Measurements from ENCODE around the gene TAGLN2. TPM values are rescaled to one million over a fixed set of nuclear protein-coding genes. Genes with fewer than 3 reads are reported as not detected.

TAGLN2 gene
- total RNA-seq, 1 donor from 2014 or later: 265 TPM

DNA sequence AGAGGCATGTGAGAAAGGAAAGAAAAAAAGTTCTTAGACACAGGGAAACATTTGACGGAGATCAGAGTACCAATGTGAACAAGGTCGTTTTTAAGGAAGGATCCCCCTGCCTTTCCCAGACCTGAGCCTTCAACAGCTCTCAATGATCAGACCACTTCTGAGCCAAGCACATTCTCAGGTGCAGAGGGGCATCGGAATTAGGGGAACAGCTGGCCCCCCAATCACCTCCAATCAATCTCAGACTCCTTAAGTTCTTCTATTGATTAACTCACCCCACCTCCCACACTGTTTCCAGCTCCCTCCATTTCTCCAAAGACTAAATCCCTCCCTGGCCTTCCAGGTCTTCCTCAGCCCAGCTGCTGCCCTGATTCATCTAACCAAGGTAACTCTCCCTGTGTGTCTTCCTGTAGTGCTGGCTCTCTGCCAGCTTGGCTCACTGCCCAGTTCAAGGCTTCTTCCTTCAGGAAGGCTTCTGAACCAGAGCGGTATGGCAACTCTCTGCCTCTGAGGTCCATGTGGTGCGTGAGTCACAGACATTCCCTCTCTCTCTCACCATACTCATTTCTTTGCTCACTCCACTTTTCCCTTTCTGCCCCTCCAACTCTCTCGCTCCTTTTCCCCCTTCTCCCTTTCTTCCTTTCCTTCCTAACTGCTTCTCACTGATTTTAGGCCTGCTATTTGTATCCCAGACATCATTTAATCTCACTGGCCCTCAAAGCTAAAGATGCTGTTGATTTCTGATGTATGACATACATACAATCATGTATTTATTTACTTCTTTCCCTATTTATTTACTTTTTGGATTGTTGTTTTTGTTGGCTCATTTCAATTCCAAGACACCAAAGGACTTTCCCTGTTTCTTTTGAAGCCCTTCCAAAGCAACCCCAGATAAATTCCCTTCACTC is 43.4 kb downstream of the TAGLN2 start:
- FAIRE-seq (peak; percentile 96), DNase-seq (ENCODE audit: low read depth) (peak; percentile 100)
- no peak overlapping the region for H3K4me3 ChIP-seq (ENCODE audit: low read depth, low read length)
- no peaks in the 10 kb centered on the region for H3K36me3 ChIP-seq (ENCODE audit: control insufficient read depth, insufficient read depth, low read length)
- no peak for TF ChIP-seq CTCF (IDR thresholded peaks at IDR 0.05; ENCODE audit: insufficient read depth, low read length, severe bottlenecking)
- H3K27me3 ChIP-seq (ENCODE audit: control insufficient read depth, insufficient read depth, low read length): no peaks in the 10 kb centered on the region

- TF ChIP-seq CTCF (IDR thresholded peaks at IDR 0.05; ENCODE audit: insufficient read depth, low read length, severe bottlenecking): no peak
- Histone ChIP-seq H3K27me3 (ENCODE audit: control insufficient read depth, insufficient read depth, low read length) (no peaks in the 10 kb centered on the region), H3K4me3 (ENCODE audit: low read depth, low read length) (no peak overlapping the region), H3K36me3 (ENCODE audit: control insufficient read depth, insufficient read depth, low read length) (no peaks in the 10 kb centered on the region)
- peak; percentile 60 for FAIRE-seq
- DNase-seq (ENCODE audit: low read depth): no peak
Observed at GRCh38 chr1:159880430-159880829, 44.9 kb downstream of the TAGLN2 start.

GRCh38 chr1:159879977-159880376 is 45.3 kb downstream of the TAGLN2 start:
- peak; percentile 89 for DNase-seq (ENCODE audit: low read depth)
- Histone ChIP-seq H3K27me3 (ENCODE audit: control insufficient read depth, insufficient read depth, low read length) (no peaks in the 10 kb centered on the region), H3K4me3 (ENCODE audit: low read depth, low read length) (no peak overlapping the region), H3K36me3 (ENCODE audit: control insufficient read depth, insufficient read depth, low read length) (no peaks in the 10 kb centered on the region)
- FAIRE-seq: no peak
- TF ChIP-seq CTCF (IDR thresholded peaks at IDR 0.05; ENCODE audit: insufficient read depth, low read length, severe bottlenecking): no peak

DNA sequence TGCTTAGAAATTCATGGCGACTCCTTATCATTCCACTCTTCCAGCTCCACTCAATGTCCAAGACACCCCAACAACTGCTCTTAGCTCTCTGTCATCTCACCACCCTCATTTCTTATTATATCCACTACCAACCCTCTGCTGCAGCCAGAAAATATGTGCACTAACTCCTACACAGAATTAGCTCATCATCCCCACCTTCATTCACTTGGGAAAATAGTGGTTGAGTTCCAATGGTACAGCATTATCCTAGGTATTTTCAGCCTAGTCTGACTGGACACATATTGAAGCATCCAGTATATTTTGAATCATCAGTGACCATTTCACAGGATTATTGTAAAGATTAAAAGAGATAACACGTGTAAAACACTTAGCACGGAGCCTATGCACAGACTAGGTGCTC is 46.2 kb downstream of the TAGLN2 start:
- FAIRE-seq (no peak), DNase-seq (ENCODE audit: low read depth) (no peak)
- Histone ChIP-seq H3K4me3 (ENCODE audit: low read depth, low read length) (no peak overlapping the region), H3K27me3 (ENCODE audit: control insufficient read depth, insufficient read depth, low read length) (no peaks in the 10 kb centered on the region), H3K36me3 (ENCODE audit: control insufficient read depth, insufficient read depth, low read length) (no peaks in the 10 kb centered on the region)
- no peak for TF ChIP-seq CTCF (IDR thresholded peaks at IDR 0.05; ENCODE audit: insufficient read depth, low read length, severe bottlenecking)

DNA sequence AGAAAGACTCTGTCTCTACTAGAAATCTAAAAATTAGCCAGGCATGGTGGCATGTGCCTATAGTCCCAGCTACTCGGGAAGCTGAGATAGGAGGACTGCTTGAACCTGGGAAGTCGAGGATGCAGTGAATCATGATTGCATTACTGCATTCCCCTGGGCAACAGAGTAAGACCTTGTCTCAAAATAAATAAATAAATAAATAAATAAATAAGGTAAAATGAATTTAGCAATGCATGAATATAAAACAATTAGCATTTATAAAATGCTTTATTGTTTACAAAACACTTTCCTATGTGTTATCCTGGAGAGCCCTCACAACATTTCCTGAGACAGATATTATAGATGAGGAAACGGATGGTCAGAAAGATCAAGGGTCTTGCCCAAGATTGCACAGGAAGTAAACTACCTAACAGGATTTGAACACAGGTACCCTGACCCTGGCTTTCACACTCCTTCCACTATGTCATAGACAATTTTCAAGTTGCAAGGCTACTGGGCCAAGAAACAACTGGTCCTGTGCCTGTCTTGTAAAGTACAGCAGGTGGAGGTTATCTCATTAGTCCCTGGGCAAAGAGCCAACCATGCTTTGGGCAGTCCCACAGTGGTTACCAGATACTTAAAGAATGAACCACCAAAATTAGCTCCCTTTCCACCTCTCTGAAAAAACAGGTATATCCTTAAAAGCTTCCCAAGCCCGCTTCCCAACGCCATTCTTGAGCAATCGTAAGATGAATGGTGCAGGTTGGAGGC is 47.4 kb downstream of the TAGLN2 start:
- FAIRE-seq (no peak), DNase-seq (ENCODE audit: low read depth) (no peak)
- TF ChIP-seq CTCF (IDR thresholded peaks at IDR 0.05; ENCODE audit: insufficient read depth, low read length, severe bottlenecking): no peak
- Histone ChIP-seq H3K36me3 (ENCODE audit: control insufficient read depth, insufficient read depth, low read length) (no peaks in the 10 kb centered on the region), H3K4me3 (ENCODE audit: low read depth, low read length) (no peak overlapping the region), H3K27me3 (ENCODE audit: control insufficient read depth, insufficient read depth, low read length) (no peaks in the 10 kb centered on the region)

Measured in bronchial epithelial cell (primary cell).